ENCODE measurements around the gene AK5.

The AK5 gene

DNA sequence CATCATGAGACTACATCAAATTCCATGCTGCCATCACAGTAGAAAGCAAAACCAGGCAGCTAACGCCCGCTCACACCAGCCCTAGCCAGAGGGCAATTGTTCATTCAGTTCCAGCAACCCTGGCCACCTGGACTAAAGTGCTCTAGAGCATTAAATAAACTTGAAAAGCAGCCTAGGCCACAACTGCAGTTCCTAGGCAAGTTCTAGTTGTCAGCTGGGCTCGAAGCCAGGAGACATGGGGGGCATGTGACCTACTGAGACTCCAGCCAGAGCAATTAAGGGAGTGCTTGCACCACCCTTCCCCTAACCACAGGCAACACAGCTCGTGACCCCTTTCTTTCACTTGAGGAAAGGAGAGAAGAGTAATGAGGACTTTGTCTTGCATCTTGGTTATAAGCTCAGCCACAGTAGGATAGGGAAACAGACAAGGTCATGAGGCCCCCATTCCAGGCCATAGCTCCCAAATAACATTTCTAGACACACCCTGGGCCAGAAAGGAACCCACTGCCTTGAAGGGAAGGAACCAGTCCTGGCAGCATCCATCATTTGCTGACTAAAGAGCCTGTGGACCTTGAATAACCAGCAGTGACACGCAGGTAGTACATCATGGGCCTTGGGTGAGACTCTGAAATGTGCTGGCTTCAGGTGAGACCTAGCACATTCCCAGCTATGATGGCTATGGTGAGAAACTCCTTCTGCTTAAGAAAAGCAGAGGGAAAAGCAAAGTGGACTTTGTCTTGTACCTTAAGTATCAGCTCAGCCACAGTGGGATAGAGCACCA is 323.6 kb downstream of the AK5 start:
- DNase-seq, result peak in 10 of 14 donors; percentile 13 to 61 (median 41)

DNA sequence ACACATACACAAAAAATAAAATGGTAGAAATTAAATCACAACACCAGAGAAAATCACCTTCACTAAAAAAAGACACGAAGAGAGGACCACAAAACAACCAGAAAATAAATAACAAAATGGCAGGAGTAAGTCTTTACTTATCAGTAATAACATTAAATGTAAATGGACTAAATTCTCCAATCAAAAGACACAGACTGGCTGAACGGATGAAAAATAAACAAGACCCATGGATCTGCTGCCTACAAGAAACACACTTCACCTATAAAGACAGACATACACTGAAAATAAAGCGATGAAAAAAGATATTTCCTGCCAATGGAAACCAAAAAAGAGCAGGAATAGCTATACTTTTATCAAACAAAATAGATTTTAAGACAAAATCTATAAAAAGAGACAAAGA is 327.1 kb downstream of the AK5 start:
- no peak for DNase-seq

All from C1 segment of cervical spinal cord (tissue), 14 donors.